IMR-90 (cell line): ENCODE results near the gene COX11. TPM values are rescaled to one million over a fixed set of nuclear protein-coding genes. Genes with fewer than 3 reads are reported as not detected.

Experiments used
- ATAC-seq: fragments of 200-7000 bp; cut with Tn5 transposase; 2 replicates; pipeline ENCODE4 v1.9.1; 2020; ENCODE audit warnings: low read depth, mild to moderate bottlenecking, moderate library complexity
- BruUV-seq: library from RNA; stranded (reverse); fragments of 400-500 nt; replicated peaks from 2 replicates; lab custom pipeline; 2021; lab: Mats Ljungman, UMichigan
- CTCF ChIA-PET: fragments of 300-600 bp; formaldehyde crosslinking; extraction: SDS; loops from one replicate; lab custom pipeline; 2021; ENCODE audit warnings: antibody characterized with exemption; lab: Yijun Ruan, JAX
- POLR2A ChIA-PET: fragments of 300-600 bp; sonication (Branson Sonifier 250); formaldehyde crosslinking; loops from one replicate; lab custom pipeline; 2022; ENCODE audit warnings: antibody characterized with exemption; ENCODE audit not compliant: unreplicated experiment; lab: Charles Lee
- DNase-seq: peaks from one replicate; pipeline ENCODE4 v3.0.0; 2013
- H2AFZ ChIP-seq: replicated peaks from 2 replicates; pipeline ENCODE3; 2013; ENCODE audit warnings: low read length, mild to moderate bottlenecking; ENCODE audit not compliant: poor library complexity
- H2AK5ac ChIP-seq: 2 replicates; pipeline ENCODE4 v1.6.1; 2013; ENCODE audit warnings: low read depth, low read length, inconsistent platforms
- H2AK9ac ChIP-seq: replicated peaks from 2 replicates; pipeline ENCODE3; 2013; ENCODE audit warnings: mild to moderate bottlenecking, low read depth, low read length, moderate library complexity; ENCODE audit not compliant: poor library complexity
- H2BK120ac ChIP-seq: 2 replicates; pipeline ENCODE4 v1.6.1; 2013; ENCODE audit warnings: low read depth, low read length, inconsistent platforms
- H2BK15ac ChIP-seq: 3 replicates; pipeline ENCODE4 v1.6.1; 2013; ENCODE audit warnings: low read depth, low read length, inconsistent platforms
- H2BK20ac ChIP-seq: 2 replicates; pipeline ENCODE4 v1.6.1; 2013; ENCODE audit warnings: low read depth, mild to moderate bottlenecking, inconsistent platforms, low read length, moderate library complexity
- H2BK5ac ChIP-seq: 2 replicates; pipeline ENCODE4 v1.6.1; 2013; ENCODE audit warnings: mild to moderate bottlenecking, low read depth, low read length, inconsistent platforms; ENCODE audit not compliant: poor library complexity, severe bottlenecking
- H3K14ac ChIP-seq: replicated peaks from 2 replicates; pipeline ENCODE4 v1.6.1; 2013; ENCODE audit warnings: low read depth, low read length, inconsistent platforms
- H3K18ac ChIP-seq: 2 replicates; pipeline ENCODE4 v1.6.1; 2013; ENCODE audit warnings: low read depth, low read length, control low read depth
- H3K23ac ChIP-seq: 2 replicates; pipeline ENCODE4 v1.6.1; 2013; ENCODE audit warnings: low read depth, low read length, inconsistent platforms
- H3K27ac ChIP-seq: 2 replicates; pipeline ENCODE4 v1.5.1; 2013; ENCODE audit warnings: mild to moderate bottlenecking, control low read depth, low read length; ENCODE audit not compliant: insufficient read depth
- H3K27me3 ChIP-seq: 2 replicates; pipeline ENCODE4 v1.6.1; 2013; ENCODE audit warnings: low read length; ENCODE audit not compliant: control insufficient read depth, insufficient read depth
- H3K36me3 ChIP-seq: 2 replicates; pipeline ENCODE4 v1.6.1; 2013; ENCODE audit warnings: low read length, mixed read lengths; ENCODE audit not compliant: control insufficient read depth, insufficient read depth
- H3K4ac ChIP-seq: 2 replicates; pipeline ENCODE4 v1.6.1; 2013; ENCODE audit warnings: low read depth, low read length, inconsistent platforms
- H3K4me1 ChIP-seq: 2 replicates; pipeline ENCODE4 v1.6.1; 2013; ENCODE audit warnings: low read length, mixed read lengths; ENCODE audit not compliant: control insufficient read depth, insufficient read depth
- H3K4me2 ChIP-seq: 2 replicates; pipeline ENCODE4 v1.6.1; 2013; ENCODE audit warnings: low read depth, mild to moderate bottlenecking, control low read depth, low read length, moderate library complexity
- H3K4me3 ChIP-seq: 2 replicates; pipeline ENCODE4 v1.5.1; 2013; ENCODE audit warnings: low read depth, mild to moderate bottlenecking, control low read depth, low read length, moderate library complexity; ENCODE audit not compliant: insufficient read depth
- H3K56ac ChIP-seq: 2 replicates; pipeline ENCODE4 v1.6.1; 2013; ENCODE audit warnings: low read length, inconsistent platforms; ENCODE audit not compliant: insufficient read depth; ENCODE audit errors: extremely low read depth
- H3K79me1 ChIP-seq, 2 experiments: 2 replicates each; pipeline ENCODE4 v1.6.1; 2013; ENCODE audit warnings: low read length in 2 of 2, inconsistent platforms in 1 of 2, low read depth in 1 of 2
- H3K9ac ChIP-seq: 2 replicates; pipeline ENCODE4 v1.6.1; 2013; ENCODE audit warnings: low read depth, low read length, control low read depth
- H3K9me1 ChIP-seq: 2 replicates; pipeline ENCODE4 v1.6.1; 2013; ENCODE audit warnings: low read length, inconsistent platforms; ENCODE audit not compliant: insufficient read depth
- H3K9me3 ChIP-seq: 2 replicates; pipeline ENCODE4 v1.6.1; 2013; ENCODE audit warnings: low read length; ENCODE audit not compliant: control insufficient read depth, insufficient read depth
- H4K20me1 ChIP-seq: 2 replicates; pipeline ENCODE4 v1.6.1; 2013; ENCODE audit warnings: low read length, inconsistent platforms; ENCODE audit not compliant: insufficient read depth
- H4K5ac ChIP-seq: 2 replicates; pipeline ENCODE4 v1.6.1; 2013; ENCODE audit warnings: mild to moderate bottlenecking, low read depth, low read length, control low read depth
- H4K8ac ChIP-seq, 2 experiments: 2 replicates each; pipeline ENCODE4 v1.6.1; 2013; ENCODE audit warnings: low read depth in 2 of 2, low read length in 2 of 2, control low read depth in 1 of 2, inconsistent platforms in 1 of 2
- H4K91ac ChIP-seq: 2 replicates; pipeline ENCODE4 v1.6.1; 2013; ENCODE audit warnings: low read depth, low read length, inconsistent platforms; ENCODE audit not compliant: insufficient read depth
- BHLHE40 ChIP-seq: fragments of 150-350 bp; IDR thresholded peaks from 2 replicates; pipeline ENCODE4 v1.6.1; 2016; ENCODE audit warnings: mild to moderate bottlenecking, low read depth, low read length
- CHD1 ChIP-seq: IDR thresholded peaks from 2 replicates; pipeline ENCODE4 v1.6.1; 2012; ENCODE audit warnings: low read depth, low read length, improper control_type of control experiment
- FOS ChIP-seq: fragments of 150-350 bp; IDR thresholded peaks from 2 replicates; pipeline ENCODE4 v1.6.1; 2016; ENCODE audit warnings: low read depth, low read length
- NFE2L2 ChIP-seq: fragments of 150-350 bp; IDR thresholded peaks from 2 replicates; pipeline ENCODE4 v1.6.1; 2016; ENCODE audit warnings: low read depth, mild to moderate bottlenecking, low read length
- POLR2A ChIP-seq: IDR thresholded peaks from 2 replicates; pipeline ENCODE4 v1.6.1; 2012; ENCODE audit warnings: mild to moderate bottlenecking, low read depth, low read length
- RCOR1 ChIP-seq: IDR thresholded peaks from 2 replicates; pipeline ENCODE4 v1.6.1; 2012; ENCODE audit warnings: mild to moderate bottlenecking, low read length, improper control_type of control experiment; ENCODE audit not compliant: insufficient replicate concordance
- RFX5 ChIP-seq: IDR thresholded peaks from 2 replicates; pipeline ENCODE4 v1.8.0; 2012; ENCODE audit warnings: low read depth, mild to moderate bottlenecking, low read length, moderate library complexity
- WGBS, 2 experiments: methylation state at CpG; one replicate each; pipeline versions ENCODE4 v1.1.5 to v1.1.7; 2013; ENCODE audit warnings: missing lambda C conversion rate in 2 of 2; ENCODE audit not compliant: insufficient read length in 1 of 2; ENCODE audit errors: extremely low coverage in 2 of 2; 5-methylcytosine and 5-hydroxymethylcytosine counted together
- dilution Hi-C: fragments of 300-500 bp; cut with HindIII; formaldehyde crosslinking; loops from one replicate; pipeline ENCODE4 v1.14.3; 2018; ENCODE audit warnings: low sequenced_read_pairs; ENCODE audit not compliant: unreplicated experiment
- in situ Hi-C: fragments of 300-500 bp; cut with MboI; formaldehyde crosslinking; loops from 3 replicates; pipeline ENCODE4 v1.14.3; 2019; ENCODE audit warnings: low sequenced_read_pairs, inconsistent platforms, mixed read lengths
- intact Hi-C: fragments of 100-400 bp; cut with micrococcal nuclease; formaldehyde crosslinking; loops from 2 replicates; pipeline ENCODE4 v1.10.0; 2022
- polyA plus RNA-seq, 3 experiments: library from polyadenylated mRNA; depleted of rRNA; stranded (reverse); fragments of >200 nt; gene quantifications; 2 replicates each; pipeline ENCODE4 v1.2.3, GENCODE V29; 2012; ENCODE audit warnings: low replicate concordance in 1 of 3
- total RNA-seq: library from RNA; depleted of rRNA; stranded (reverse); fragments of >200 nt; gene quantifications from 2 replicates; pipeline ENCODE4 v1.2.3, GENCODE V29; 2012
- TF ChIP-seq, protein P1 (sequence below): conservative IDR thresholded peaks from 2 replicates; pipeline ENCODE4 v1.5.1; 2012; ENCODE audit warnings: mild to moderate bottlenecking, low read depth, low read length, improper control_type of control experiment
- TF ChIP-seq, protein P2 (sequence below): fragments of 150-350 bp; IDR thresholded peaks from 2 replicates; pipeline ENCODE4 v1.6.1; 2016; ENCODE audit warnings: low read depth, mild to moderate bottlenecking, low read length, moderate library complexity, borderline replicate concordance

COX11 gene
- total and polyA plus RNA-seq, 2 of the 4 experiments (the other 2 are of a cell fraction) = 23.6 to 29.4 TPM

DNA sequence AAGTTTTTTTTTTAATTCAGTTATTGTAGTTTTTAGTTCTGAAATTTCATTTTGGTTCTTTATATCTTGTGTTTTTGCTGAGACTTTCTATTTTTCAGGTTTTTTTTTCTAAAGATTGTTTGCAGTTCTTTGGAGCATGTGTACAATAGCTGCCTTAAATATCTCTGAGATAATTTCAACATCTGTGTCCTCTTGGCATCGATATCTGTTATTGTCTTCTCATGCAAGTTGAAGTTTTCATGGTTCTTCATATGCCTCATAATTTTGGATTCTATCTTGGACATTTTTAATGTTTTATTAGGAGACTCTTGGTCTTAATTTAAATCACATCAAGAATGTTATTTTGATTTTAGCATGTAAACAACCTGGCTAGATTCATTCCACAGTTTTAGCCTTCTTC is 22.8 kb downstream of the COX11 start:
- Histone ChIP-seq H2AK5ac (no peak overlapping the region), H3K36me3 (peaks cover 1% of the 10 kb centered on the region; the same call in 1 of the 2 replicates), H3K9me3 (no peaks in the 10 kb centered on the region), H4K5ac (no peak overlapping the region), H4K8ac (no peak overlapping the region), H3K9ac (no peak overlapping the region), H2AK9ac (no peak overlapping the region), H3K18ac (no peak overlapping the region), H2AFZ (no peak overlapping the region), H3K4me2 (no peak overlapping the region), H4K91ac (no peak overlapping the region), H3K27ac (no peak overlapping the region), H2BK15ac (no peak overlapping the region), H2BK5ac (no peak overlapping the region), H3K4me3 (no peak overlapping the region), H3K23ac (no peak overlapping the region), H3K9me1 (peaks cover 5% of the 10 kb centered on the region; the same call in 1 of the 2 replicates), H3K27me3 (peaks cover 4% of the 10 kb centered on the region; the same call in 1 of the 2 replicates), H3K56ac (no peak overlapping the region), H3K4me1 (peaks cover 8% of the 10 kb centered on the region), H3K4ac (no peak overlapping the region), H4K20me1 (peaks cover 4% of the 10 kb centered on the region; the same call in 1 of the 2 replicates), H3K14ac (no peak overlapping the region), H2BK20ac (no peak overlapping the region), H2BK120ac (no peak overlapping the region), H3K79me1 (no peaks in the 10 kb centered on the region)
- TF ChIP-seq POLR2A (no peak), FOS (no peak), RFX5 (no peak), NFE2L2 (no peak), BHLHE40 (no peak), RCOR1 (no peak), CHD1 (no peak)
- TF ChIP-seq, protein P1, sequence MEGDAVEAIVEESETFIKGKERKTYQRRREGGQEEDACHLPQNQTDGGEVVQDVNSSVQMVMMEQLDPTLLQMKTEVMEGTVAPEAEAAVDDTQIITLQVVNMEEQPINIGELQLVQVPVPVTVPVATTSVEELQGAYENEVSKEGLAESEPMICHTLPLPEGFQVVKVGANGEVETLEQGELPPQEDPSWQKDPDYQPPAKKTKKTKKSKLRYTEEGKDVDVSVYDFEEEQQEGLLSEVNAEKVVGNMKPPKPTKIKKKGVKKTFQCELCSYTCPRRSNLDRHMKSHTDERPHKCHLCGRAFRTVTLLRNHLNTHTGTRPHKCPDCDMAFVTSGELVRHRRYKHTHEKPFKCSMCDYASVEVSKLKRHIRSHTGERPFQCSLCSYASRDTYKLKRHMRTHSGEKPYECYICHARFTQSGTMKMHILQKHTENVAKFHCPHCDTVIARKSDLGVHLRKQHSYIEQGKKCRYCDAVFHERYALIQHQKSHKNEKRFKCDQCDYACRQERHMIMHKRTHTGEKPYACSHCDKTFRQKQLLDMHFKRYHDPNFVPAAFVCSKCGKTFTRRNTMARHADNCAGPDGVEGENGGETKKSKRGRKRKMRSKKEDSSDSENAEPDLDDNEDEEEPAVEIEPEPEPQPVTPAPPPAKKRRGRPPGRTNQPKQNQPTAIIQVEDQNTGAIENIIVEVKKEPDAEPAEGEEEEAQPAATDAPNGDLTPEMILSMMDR = no peak
- TF ChIP-seq, protein P2, sequence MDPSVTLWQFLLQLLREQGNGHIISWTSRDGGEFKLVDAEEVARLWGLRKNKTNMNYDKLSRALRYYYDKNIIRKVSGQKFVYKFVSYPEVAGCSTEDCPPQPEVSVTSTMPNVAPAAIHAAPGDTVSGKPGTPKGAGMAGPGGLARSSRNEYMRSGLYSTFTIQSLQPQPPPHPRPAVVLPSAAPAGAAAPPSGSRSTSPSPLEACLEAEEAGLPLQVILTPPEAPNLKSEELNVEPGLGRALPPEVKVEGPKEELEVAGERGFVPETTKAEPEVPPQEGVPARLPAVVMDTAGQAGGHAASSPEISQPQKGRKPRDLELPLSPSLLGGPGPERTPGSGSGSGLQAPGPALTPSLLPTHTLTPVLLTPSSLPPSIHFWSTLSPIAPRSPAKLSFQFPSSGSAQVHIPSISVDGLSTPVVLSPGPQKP = no peak
- CTCF ChIA-PET = interaction anchor here (0.7 kb wide), 1 partner anchor 260 kb away, joined by 3 read pairs; no protein-coding TSS in a partner anchor
- dilution Hi-C loops (no loop called here), intact Hi-C loops (no loop called here), in situ Hi-C loops (no loop called here)
- no CpG with 5 or more reads among the region's 1 CpG for WGBS, 2 experiments
- DNase-seq = no peak
- POLR2A ChIA-PET = interaction anchor here (0.7 kb wide), 1 partner anchor 82 kb away, joined by 4 read pairs; no protein-coding TSS in a partner anchor
- no TSS peak for BruUV-seq
- ATAC-seq = no peak
